Measurements from ENCODE around the gene SPOCK2. TPM values are rescaled to one million over a fixed set of nuclear protein-coding genes. Genes with fewer than 3 reads are reported as not detected.

The SPOCK2 gene
- polyA plus RNA-seq, 1 donor (not counting 4 experiments of a cell fraction or from before 2014, with no cell fraction given): 0.14 TPM

DNA sequence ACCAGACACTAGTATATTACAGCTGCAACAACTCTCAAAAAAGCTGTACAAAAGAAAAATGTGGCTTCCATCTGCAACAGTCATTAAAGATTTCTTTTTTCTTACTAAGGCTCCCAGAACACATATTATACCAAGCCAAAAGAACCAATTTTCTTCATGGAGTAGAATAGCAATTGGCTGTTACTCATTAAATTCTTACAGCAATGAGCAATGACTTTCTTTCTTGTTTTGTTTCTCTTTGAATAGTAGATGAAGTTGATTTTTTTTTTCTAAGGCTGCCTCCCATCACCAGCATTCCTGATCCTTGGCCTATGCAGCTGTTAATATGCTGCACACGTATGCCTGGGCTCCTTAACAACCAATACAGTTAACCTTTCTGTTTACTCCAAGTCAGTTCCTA is 36.6 kb upstream of the SPOCK2 start:
- dilution Hi-C loops (cut with MboI; ENCODE audit: extremely low pct_ligation_motif_present, low sequenced_read_pairs): no loop called here
- H3K27me3 ChIP-seq (ENCODE audit: control insufficient read depth, extremely low read depth, insufficient read depth, low read length): no peaks in the 10 kb centered on the region
- FAIRE-seq: no peak

DNA sequence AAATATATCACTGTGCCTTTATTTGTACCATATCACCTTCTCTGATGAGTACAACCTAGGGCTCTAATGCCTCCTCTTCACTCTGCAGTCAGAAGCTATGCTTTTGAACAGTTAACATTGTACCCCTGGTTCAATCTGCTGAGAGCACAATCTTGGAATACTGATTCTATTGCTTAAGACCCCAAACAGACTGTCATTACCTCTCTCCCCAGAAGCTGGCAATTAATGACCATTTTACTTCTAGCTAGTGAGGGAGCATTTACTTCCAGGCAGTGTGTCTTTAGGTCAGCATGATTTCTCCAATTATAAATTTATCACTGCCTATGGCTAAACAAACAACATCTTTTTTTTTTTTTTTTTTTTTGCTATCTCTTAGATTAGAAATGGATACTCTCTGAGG is 36.0 kb upstream of the SPOCK2 start:
- Histone ChIP-seq H3K27ac (ENCODE audit: control insufficient read depth, insufficient read depth, low read length) (no peak overlapping the region), H3K4me3 (ENCODE audit: control insufficient read depth in 2 of 3, extremely low read depth in 1 of 3, insufficient read depth in 2 of 3, low read depth in 1 of 3, low read length in 3 of 3) (no peak overlapping the region), H3K4me1 (ENCODE audit: control insufficient read depth, extremely low read depth, insufficient read depth, low read length) (no peaks in the 10 kb centered on the region), H3K36me3 (ENCODE audit: control insufficient read depth in 2 of 2, extremely low read depth in 1 of 2, insufficient read depth in 2 of 2, low read length in 2 of 2) (no peaks in the 10 kb centered on the region), H3K27me3 (ENCODE audit: control insufficient read depth, extremely low read depth, insufficient read depth, low read length) (no peaks in the 10 kb centered on the region), H3K9ac (ENCODE audit: control insufficient read depth, extremely low read depth, insufficient read depth, low read length) (no peak overlapping the region), H4K20me1 (ENCODE audit: control insufficient read depth, extremely low read depth, insufficient read depth, low read length) (no peaks in the 10 kb centered on the region), H3K9me3 (ENCODE audit: control insufficient read depth, low read depth, low read length) (no peaks in the 10 kb centered on the region), H3K4me2 (ENCODE audit: control insufficient read depth, extremely low read depth, insufficient read depth, low read depth, low read length) (no peak overlapping the region), H2AFZ (ENCODE audit: control insufficient read depth, low read length) (no peak overlapping the region), H3K79me2 (ENCODE audit: control insufficient read depth, insufficient read depth, low read length) (no peaks in the 10 kb centered on the region), H3K9me1 (ENCODE audit: control insufficient read depth, extremely low read depth, insufficient read depth, low read length) (no peaks in the 10 kb centered on the region)
- no peak for FAIRE-seq
- DNase-seq (ENCODE audit: low read depth, low spot score): no peak
- dilution Hi-C loops (cut with MboI; ENCODE audit: extremely low pct_ligation_motif_present, low sequenced_read_pairs): no loop called here
- no peak for TF ChIP-seq EZH2 (IDR thresholded peaks at IDR 0.05; ENCODE audit: low read length)
- TF ChIP-seq, protein P1, sequence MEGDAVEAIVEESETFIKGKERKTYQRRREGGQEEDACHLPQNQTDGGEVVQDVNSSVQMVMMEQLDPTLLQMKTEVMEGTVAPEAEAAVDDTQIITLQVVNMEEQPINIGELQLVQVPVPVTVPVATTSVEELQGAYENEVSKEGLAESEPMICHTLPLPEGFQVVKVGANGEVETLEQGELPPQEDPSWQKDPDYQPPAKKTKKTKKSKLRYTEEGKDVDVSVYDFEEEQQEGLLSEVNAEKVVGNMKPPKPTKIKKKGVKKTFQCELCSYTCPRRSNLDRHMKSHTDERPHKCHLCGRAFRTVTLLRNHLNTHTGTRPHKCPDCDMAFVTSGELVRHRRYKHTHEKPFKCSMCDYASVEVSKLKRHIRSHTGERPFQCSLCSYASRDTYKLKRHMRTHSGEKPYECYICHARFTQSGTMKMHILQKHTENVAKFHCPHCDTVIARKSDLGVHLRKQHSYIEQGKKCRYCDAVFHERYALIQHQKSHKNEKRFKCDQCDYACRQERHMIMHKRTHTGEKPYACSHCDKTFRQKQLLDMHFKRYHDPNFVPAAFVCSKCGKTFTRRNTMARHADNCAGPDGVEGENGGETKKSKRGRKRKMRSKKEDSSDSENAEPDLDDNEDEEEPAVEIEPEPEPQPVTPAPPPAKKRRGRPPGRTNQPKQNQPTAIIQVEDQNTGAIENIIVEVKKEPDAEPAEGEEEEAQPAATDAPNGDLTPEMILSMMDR (optimal IDR thresholded peaks at IDR 0.05 in 1 of 3, IDR thresholded peaks at IDR 0.05 in 1 of 3, conservative IDR thresholded peaks at IDR 0.05 in 1 of 3; ENCODE audit: extremely low read depth in 1 of 3, insufficient read depth in 2 of 3, low read length in 3 of 3): no peak

More for the DNA sequence above, 36.6 kb upstream of the SPOCK2 start:
- Histone ChIP-seq H3K9me3 (ENCODE audit: control insufficient read depth, low read depth, low read length) (no peaks in the 10 kb centered on the region), H3K4me3 (ENCODE audit: control insufficient read depth in 2 of 3, extremely low read depth in 1 of 3, insufficient read depth in 2 of 3, low read depth in 1 of 3, low read length in 3 of 3) (no peak overlapping the region), H3K36me3 (ENCODE audit: control insufficient read depth in 2 of 2, extremely low read depth in 1 of 2, insufficient read depth in 2 of 2, low read length in 2 of 2) (no peaks in the 10 kb centered on the region), H3K4me1 (ENCODE audit: control insufficient read depth, extremely low read depth, insufficient read depth, low read length) (no peaks in the 10 kb centered on the region), H3K27ac (ENCODE audit: control insufficient read depth, insufficient read depth, low read length) (no peak overlapping the region), H3K79me2 (ENCODE audit: control insufficient read depth, insufficient read depth, low read length) (no peaks in the 10 kb centered on the region), H3K9ac (ENCODE audit: control insufficient read depth, extremely low read depth, insufficient read depth, low read length) (no peak overlapping the region), H2AFZ (ENCODE audit: control insufficient read depth, low read length) (no peak overlapping the region), H4K20me1 (ENCODE audit: control insufficient read depth, extremely low read depth, insufficient read depth, low read length) (no peaks in the 10 kb centered on the region), H3K4me2 (ENCODE audit: control insufficient read depth, extremely low read depth, insufficient read depth, low read depth, low read length) (no peak overlapping the region), H3K9me1 (ENCODE audit: control insufficient read depth, extremely low read depth, insufficient read depth, low read length) (no peaks in the 10 kb centered on the region)
- TF ChIP-seq, protein P1 (optimal IDR thresholded peaks at IDR 0.05 in 1 of 3, IDR thresholded peaks at IDR 0.05 in 1 of 3, conservative IDR thresholded peaks at IDR 0.05 in 1 of 3; ENCODE audit: extremely low read depth in 1 of 3, insufficient read depth in 2 of 3, low read length in 3 of 3): no peak
- TF ChIP-seq EZH2 (IDR thresholded peaks at IDR 0.05; ENCODE audit: low read length): no peak
- no peak for DNase-seq (ENCODE audit: low read depth, low spot score)
